PC-9 (cell line): ENCODE measurements around the gene KCND1. TPM values are rescaled to one million over a fixed set of nuclear protein-coding genes. Genes with fewer than 3 reads are reported as not detected.

Experiments used
- BruUV-seq: library from RNA; stranded (reverse); fragments of 400-500 nt; replicated peaks from 2 replicates; lab custom pipeline; 2021; lab: Mats Ljungman, UMichigan
- CTCF ChIA-PET: fragments of 300-600 bp; sonication (Branson Sonifier 250); formaldehyde crosslinking; loops from one replicate; lab custom pipeline; 2022; ENCODE audit warnings: antibody characterized with exemption; lab: Charles Lee
- POLR2A ChIA-PET: fragments of 300-600 bp; sonication (Branson Sonifier 250); formaldehyde crosslinking; loops from one replicate; lab custom pipeline; 2022; ENCODE audit warnings: antibody characterized with exemption; ENCODE audit not compliant: unreplicated experiment; lab: Charles Lee
- DNase-seq, 2 experiments: peaks; one replicate each; pipeline versions ENCODE4 v3.0.0 to v3.0.0-alpha.2; 2015 to 2022; ENCODE audit warnings: mixed read lengths in 1 of 2
- H2AFZ ChIP-seq: fragments of 200-600 bp; sonication (generic); 2 replicates; pipeline ENCODE4 v1.8.1; 2017; ENCODE audit warnings: antibody characterized with exemption
- H3F3A ChIP-seq: fragments of 200-600 bp; sonication (generic); 2 replicates; pipeline ENCODE4 v1.8.1; 2017; ENCODE audit warnings: antibody characterized with exemption, mild to moderate bottlenecking, low read depth; ENCODE audit not compliant: insufficient read depth
- H3K27ac ChIP-seq: fragments of 200-600 bp; sonication (generic); 2 replicates; pipeline ENCODE4 v1.6.1; 2016; ENCODE audit warnings: mixed run types
- H3K27me3 ChIP-seq: fragments of 200-600 bp; sonication (generic); 2 replicates; pipeline ENCODE4 v1.6.1; 2016; ENCODE audit warnings: low read depth, mixed run types; ENCODE audit not compliant: insufficient read depth
- H3K36me3 ChIP-seq: fragments of 200-600 bp; sonication (generic); 2 replicates; pipeline ENCODE4 v1.6.1; 2016; ENCODE audit warnings: low read depth, mixed run types
- H3K4me1 ChIP-seq: fragments of 200-600 bp; sonication (generic); replicated peaks from 2 replicates; pipeline ENCODE4 v1.6.1; 2016; ENCODE audit warnings: mixed run types; ENCODE audit not compliant: insufficient read depth
- H3K4me2 ChIP-seq: fragments of 200-600 bp; sonication (generic); 2 replicates; pipeline ENCODE4 v1.6.1; 2017; ENCODE audit warnings: mixed run types
- H3K4me3 ChIP-seq: fragments of 200-600 bp; sonication (generic); 2 replicates; pipeline ENCODE4 v1.6.1; 2016; ENCODE audit warnings: mixed run types
- H3K79me2 ChIP-seq: fragments of 200-600 bp; sonication (generic); 2 replicates; pipeline ENCODE4 v1.6.1; 2017; ENCODE audit warnings: low read depth, mixed run types
- H3K9me2 ChIP-seq: fragments of 200-600 bp; sonication (generic); 2 replicates; pipeline ENCODE4 v1.8.1; 2017; ENCODE audit warnings: mild to moderate bottlenecking; ENCODE audit not compliant: insufficient read depth
- H3K9me3 ChIP-seq: fragments of 200-600 bp; sonication (generic); 2 replicates; pipeline ENCODE4 v1.8.1; 2016; ENCODE audit warnings: low read depth; ENCODE audit not compliant: insufficient read depth
- H4K20me1 ChIP-seq: fragments of 200-600 bp; sonication (generic); 2 replicates; pipeline ENCODE4 v1.8.1; 2017; ENCODE audit not compliant: insufficient read depth
- CTCF ChIP-seq: fragments of 200-600 bp; sonication (generic); conservative IDR thresholded peaks from 2 replicates; pipeline ENCODE4 v1.6.1; 2017; ENCODE audit warnings: mixed run types, antibody characterized with exemption, mild to moderate bottlenecking, moderate library complexity
- EZH2 ChIP-seq: fragments of 200-600 bp; sonication (generic); IDR thresholded peaks from 2 replicates; pipeline ENCODE4 v1.8.0; 2017; ENCODE audit warnings: antibody characterized with exemption, low read depth
- intact Hi-C: fragments of 100-400 bp; cut with micrococcal nuclease; formaldehyde crosslinking; loops from one replicate; pipeline ENCODE4 v1.10.0; 2022; ENCODE audit not compliant: unreplicated experiment
- total RNA-seq: library from RNA; stranded (reverse); gene quantifications from 2 replicates; pipeline ENCODE4 v1.2.3, GENCODE V29; 2021

Gene KCND1
- total RNA-seq, 1 experiment from 2014 or later: 2.2 TPM

- Histone ChIP-seq H3K79me2 (0 out of 2 replicates have a peak, but pooled peaks cover 6% of the 10 kb centered on the region), H3K36me3 (no peaks in the 10 kb centered on the region), H3K27me3 (no peaks in the 10 kb centered on the region), H3K4me3 (no peak overlapping the region), H3K4me1 (no peaks in the 10 kb centered on the region), H3K27ac (no peak overlapping the region), H3K4me2 (no peak overlapping the region), H3K9me3 (no peaks in the 10 kb centered on the region), H3F3A (no peaks in the 10 kb centered on the region), H3K9me2 (no peaks in the 10 kb centered on the region), H2AFZ (no peak overlapping the region), H4K20me1 (no peaks in the 10 kb centered on the region)
- CTCF ChIA-PET: interaction anchor here (0.6 kb wide), 1 partner anchor 451 kb away, joined by 3 read pairs; no protein-coding TSS in a partner anchor
- intact Hi-C loops: no loop called here
- no TSS peak for BruUV-seq
- TF ChIP-seq EZH2 (no peak), CTCF (no peak)
- no peak for DNase-seq
- POLR2A ChIA-PET: no interaction called here
These were observed 26.2 kb upstream of the KCND1 start for GRCh38 chrX:48997865-48998264.

DNA sequence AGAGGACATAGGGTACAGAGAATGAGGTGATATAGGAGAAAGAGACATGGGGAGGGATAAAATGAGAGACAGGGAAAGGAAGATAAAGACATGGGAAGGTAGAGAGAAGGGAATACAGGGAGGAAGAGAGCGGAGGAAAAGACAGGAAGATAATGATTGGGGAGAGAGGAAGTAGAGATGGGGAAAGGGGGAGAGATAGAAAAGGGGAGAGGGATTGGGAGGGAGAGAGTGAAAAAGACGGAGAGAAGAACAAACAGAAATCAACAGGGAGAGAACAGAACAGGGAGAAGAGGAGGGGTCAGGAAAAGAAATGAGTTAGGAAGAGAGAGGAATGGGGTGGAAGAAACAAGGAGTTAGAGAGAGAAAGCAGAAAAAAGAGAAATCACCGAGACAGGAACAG lies 25.8 kb upstream of the KCND1 start:
- Histone ChIP-seq H3K4me3 (no peak overlapping the region), H3F3A (no peaks in the 10 kb centered on the region), H3K9me2 (no peaks in the 10 kb centered on the region), H3K4me2 (no peak overlapping the region), H3K79me2 (0 out of 2 replicates have a peak, but pooled peaks cover 6% of the 10 kb centered on the region), H3K27me3 (no peaks in the 10 kb centered on the region), H3K9me3 (no peaks in the 10 kb centered on the region), H3K36me3 (no peaks in the 10 kb centered on the region), H2AFZ (no peak overlapping the region), H3K4me1 (no peaks in the 10 kb centered on the region), H3K27ac (no peak overlapping the region), H4K20me1 (no peaks in the 10 kb centered on the region)
- intact Hi-C loops: no loop called here
- no TSS peak for BruUV-seq
- TF ChIP-seq EZH2 (no peak), CTCF (no peak)
- ChIA-PET CTCF (no interaction called here), POLR2A (no interaction called here)
- no peak for DNase-seq

DNA sequence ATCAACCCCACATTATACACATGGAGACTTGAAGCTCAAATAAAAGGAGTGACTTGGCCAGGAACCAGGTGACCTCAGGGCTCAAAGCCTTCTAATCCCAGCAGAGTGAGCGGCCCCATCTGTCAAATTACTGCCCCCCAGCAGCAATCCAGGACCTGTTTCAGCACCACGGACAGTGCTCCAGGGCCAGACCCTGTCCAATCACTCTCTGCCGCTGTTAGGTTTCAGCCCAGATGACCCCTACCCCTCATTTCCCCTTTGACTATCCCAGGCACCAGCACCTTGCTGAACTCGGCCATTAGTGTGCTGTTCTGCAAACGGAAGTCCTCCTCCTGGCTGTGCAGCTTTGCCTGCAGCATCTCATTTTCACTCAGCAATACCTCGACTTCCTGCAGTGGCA lies 25.3 kb upstream of the KCND1 start:
- no peak overlapping the region for H3K4me3 ChIP-seq
- ChIA-PET POLR2A (no interaction called here), CTCF (no interaction called here)
- no peaks in the 10 kb centered on the region for H3K36me3 ChIP-seq
- no peaks in the 10 kb centered on the region for H3K9me2 ChIP-seq
- H4K20me1 ChIP-seq: no peaks in the 10 kb centered on the region
- intact Hi-C loops: no loop called here
- H3F3A ChIP-seq: no peaks in the 10 kb centered on the region
- H3K79me2 ChIP-seq: 0 out of 2 replicates have a peak, but pooled peaks cover 6% of the 10 kb centered on the region
- H2AFZ ChIP-seq: no peak overlapping the region
- no peaks in the 10 kb centered on the region for H3K4me1 ChIP-seq
- BruUV-seq: no TSS peak
- no peak for DNase-seq
- TF ChIP-seq EZH2: no peak
- H3K27me3 ChIP-seq: no peaks in the 10 kb centered on the region
- no peak overlapping the region for H3K27ac ChIP-seq
- no peaks in the 10 kb centered on the region for H3K9me3 ChIP-seq
- H3K4me2 ChIP-seq: no peak overlapping the region

- Histone ChIP-seq H3K27ac (no peak overlapping the region), H2AFZ (no peak overlapping the region), H3K36me3 (no peaks in the 10 kb centered on the region), H3K4me1 (no peaks in the 10 kb centered on the region), H4K20me1 (no peaks in the 10 kb centered on the region), H3K27me3 (no peaks in the 10 kb centered on the region), H3K4me3 (no peak overlapping the region), H3K9me2 (no peaks in the 10 kb centered on the region), H3K4me2 (no peak overlapping the region), H3K9me3 (no peaks in the 10 kb centered on the region), H3F3A (no peaks in the 10 kb centered on the region), H3K79me2 (no peaks in the 10 kb centered on the region)
- no TSS peak for BruUV-seq
- no peak for TF ChIP-seq CTCF
- TF ChIP-seq EZH2: no peak
- ChIA-PET CTCF (no interaction called here), POLR2A (no interaction called here)
- DNase-seq: no peak
- intact Hi-C loops: no loop called here
These were observed 20.7 kb upstream of the KCND1 start for GRCh38 chrX:48992341-48992740.
